Fibroblast of skin of left biceps (primary cell): ENCODE data around the gene CTSG.
"Not testable (repeated sequence)": the region's sequence is repeated elsewhere in the genome, so short reads cannot be mapped to it uniquely, and the experiment has no call there.

Source experiments
- DNase-seq, 2 experiments: peaks; one replicate each; pipeline ENCODE4 v3.0.0-alpha.2; 2013; ENCODE audit warnings: low read depth in 2 of 2

The CTSG gene, protein sequence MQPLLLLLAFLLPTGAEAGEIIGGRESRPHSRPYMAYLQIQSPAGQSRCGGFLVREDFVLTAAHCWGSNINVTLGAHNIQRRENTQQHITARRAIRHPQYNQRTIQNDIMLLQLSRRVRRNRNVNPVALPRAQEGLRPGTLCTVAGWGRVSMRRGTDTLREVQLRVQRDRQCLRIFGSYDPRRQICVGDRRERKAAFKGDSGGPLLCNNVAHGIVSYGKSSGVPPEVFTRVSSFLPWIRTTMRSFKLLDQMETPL

DNA sequence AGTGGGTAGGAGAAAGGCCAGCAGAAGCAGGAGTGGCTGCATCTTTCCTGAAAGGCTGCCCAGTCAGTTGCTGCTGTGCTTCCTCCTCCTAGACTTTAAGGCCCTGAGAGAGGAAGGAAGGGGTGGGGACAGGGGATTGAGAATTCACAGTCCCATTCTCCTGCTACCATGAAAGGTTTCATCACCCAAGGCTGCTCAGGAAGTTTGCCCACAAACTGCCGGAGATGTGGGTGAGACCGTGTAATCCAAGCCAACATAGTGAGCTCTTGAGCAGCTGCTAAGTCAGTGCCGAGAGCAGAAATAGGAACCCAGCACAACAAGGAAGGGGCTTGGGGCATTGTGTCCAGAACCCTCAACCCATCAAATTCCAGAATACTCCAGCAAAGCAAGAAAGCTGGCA, at the start of gene CTSG:
Gene CTSG, minus strand, starts transcription at position 69 of the 400 bp plus-strand sequence. Its CDS starts 27 bp downstream, at position 42.
- DNase-seq, result no peak

DNA sequence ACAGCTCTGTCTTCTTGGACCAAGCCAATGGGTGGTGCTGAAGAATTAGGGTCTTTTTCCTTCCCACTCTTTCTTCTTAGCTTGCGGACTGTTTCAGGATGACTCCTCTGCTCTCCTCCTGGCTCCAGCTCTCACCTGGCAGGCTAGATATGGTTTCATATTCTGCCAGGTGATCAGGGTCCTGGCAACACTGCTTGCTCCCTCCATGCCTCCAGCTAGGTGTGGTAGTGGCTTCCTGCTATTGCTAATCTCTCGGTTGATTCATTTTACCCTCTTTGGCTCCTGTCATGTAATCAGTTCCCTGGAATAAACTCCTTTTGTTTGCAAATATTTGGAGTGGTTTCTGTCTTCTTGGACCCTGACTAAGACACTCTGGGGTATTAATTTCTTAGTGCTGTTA, 37.7 kb upstream of the CTSG start:
- no peak for DNase-seq

DNA sequence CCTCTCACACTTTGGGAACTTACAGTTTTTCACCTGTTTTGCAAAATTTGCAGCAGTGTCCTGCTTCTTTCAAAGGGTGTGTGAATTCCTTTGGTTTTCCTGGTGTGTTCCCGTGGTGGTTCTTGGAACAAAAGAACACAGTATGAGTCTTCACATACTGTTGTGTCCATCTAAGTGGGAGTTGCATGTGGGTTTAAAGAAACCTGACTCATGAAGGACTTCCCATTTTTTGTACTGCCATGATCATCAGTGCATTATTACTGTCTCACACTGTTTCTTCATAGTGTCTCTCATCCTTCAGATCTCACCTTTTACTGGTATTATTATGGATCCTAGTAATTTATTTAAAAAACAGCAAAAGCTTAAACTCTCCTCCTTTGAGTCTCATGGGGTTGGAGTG, 37.2 kb upstream of the CTSG start:
- no peak for DNase-seq

DNA sequence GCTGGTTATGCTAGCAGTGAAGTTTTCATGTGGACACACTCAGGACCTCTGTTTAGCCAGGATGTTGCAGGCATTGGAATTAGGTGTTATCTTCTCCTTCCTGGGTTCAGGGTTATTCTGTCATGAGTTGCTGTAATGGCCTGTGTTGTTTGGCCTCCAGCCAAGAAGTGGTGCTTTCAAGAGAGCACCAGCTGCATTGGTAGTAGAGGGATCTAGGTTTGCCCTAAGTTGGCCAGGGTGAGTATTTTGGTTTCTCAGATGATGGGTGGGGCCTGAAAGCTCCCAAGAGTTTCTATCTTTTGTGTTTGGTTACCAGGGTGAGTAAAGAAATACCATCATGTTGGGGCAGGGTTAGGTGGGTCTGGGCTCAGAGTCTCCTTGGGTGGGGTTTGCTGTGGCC, 36.1 kb upstream of the CTSG start:
- no peak for DNase-seq

DNA sequence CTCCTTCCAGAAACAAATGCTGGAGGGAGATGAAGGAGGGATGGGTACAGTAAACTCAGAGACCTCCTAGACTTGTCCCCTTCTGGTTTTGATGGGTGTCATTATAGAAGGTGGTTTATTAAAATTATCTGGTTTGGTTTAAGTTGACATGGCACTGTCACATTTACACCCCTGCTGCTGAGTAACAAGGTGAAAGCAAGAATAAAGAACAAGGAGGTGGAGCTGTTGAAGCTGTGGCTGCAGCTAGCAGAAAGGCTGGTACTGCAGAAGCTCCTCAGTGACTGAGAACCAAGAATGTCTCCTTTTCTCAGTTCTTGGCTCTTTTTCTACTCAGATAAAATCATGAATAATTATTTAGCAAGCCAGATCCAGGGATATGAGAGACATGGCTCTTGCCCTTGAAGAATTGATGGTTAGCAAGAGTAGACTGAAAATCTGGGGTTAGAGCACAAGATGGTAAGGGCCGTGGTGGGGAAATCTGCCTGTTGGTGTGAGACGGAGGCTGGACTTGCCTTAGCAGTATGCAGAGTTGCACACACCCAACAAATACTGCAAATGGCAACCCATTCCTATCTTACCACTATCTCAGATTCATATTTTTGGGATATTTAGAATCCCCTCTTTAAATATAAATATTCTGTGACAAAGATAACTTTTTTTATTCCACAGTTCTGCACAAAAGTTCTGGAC, 33.8 kb upstream of the CTSG start, which contains the start of gene GZMH:
Gene GZMH, minus strand, starts transcription at position 31 of the 690 bp plus-strand sequence. CDS start 72 bp downstream, outside the sequence.
- DNase-seq, result no peak

DNA sequence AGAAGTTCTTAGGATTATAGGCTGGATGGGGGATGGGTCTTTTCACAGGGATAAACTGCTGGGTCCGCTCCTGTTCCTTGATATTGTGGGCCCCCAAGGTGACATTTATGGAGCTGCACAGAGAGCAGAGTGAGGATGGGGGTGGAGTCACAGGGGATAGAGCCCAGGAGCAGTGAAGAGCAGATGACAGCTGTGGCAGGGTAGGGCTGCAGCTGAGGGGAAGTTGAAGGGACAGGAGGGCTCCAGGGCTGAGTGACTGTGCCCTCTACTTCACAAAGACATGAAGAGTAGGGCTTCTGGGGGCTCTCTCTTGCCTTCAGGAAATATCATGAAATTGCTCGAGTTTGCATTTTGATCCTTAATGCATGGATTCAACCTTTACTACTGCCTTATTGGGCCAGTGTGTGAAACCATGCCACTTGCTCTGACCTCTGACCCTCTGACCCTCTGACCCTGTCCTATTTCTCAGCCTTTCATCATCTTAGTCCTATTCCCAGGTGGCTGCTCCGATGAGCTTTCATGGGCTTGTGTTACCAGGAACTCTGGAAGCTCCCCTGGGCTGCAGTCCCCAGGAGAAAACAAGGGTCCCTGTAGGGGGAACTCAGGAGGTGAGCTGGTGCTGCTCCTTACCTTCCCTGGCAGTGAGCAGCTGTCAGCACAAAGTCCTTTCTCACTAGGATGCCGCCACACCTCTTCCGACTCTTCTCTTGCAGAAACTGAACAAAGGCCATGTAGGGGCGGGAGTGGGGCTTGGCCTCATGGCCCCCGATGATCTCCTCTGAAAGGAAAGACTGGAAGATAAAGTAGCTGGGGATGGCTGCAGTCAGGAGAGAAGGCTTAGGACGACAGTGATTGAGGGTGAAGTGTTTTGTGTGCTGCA, 31.8 kb upstream of the CTSG start:
- DNase-seq, result no peak

DNA sequence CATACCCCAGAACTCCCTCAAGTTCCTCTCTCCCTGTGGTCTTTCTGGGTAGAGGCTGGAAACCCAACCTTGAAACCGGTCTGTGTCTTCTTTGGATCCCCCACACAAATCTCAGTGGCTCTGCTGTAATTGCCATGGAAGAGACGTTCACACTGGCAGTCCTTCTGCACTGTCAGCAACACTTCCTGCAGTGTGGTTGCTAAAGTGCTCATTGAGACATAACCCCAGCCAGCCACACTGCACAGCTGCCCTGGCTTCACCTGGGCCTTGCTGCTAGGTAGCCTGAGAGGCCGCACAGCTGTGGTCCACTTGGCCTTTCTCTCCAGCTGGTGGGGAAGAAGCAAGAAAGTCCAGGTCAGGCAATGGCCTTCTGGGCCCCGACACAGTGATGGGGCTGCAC, 31.0 kb upstream of the CTSG start:
- no peak for DNase-seq

DNA sequence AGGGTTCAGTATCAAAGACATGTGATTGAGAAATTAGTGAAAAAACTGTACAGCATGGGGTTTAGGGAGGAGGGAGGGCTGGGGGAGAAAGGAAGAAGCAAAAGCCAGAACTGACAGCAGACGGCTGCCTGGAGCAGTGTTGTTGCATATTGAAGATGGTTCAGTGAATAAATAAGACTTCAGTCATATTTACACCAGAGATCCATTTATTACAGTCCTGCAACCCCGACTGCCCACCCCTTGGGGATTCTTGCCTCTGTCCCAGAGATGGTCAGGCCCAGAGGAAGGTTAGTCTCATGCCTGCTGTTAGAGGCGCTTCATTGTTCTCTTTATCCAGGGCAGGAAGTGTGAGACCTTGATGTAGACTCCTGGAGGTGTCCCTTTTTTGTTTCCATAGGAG, 30.2 kb upstream of the CTSG start:
- DNase-seq, result no peak

DNA sequence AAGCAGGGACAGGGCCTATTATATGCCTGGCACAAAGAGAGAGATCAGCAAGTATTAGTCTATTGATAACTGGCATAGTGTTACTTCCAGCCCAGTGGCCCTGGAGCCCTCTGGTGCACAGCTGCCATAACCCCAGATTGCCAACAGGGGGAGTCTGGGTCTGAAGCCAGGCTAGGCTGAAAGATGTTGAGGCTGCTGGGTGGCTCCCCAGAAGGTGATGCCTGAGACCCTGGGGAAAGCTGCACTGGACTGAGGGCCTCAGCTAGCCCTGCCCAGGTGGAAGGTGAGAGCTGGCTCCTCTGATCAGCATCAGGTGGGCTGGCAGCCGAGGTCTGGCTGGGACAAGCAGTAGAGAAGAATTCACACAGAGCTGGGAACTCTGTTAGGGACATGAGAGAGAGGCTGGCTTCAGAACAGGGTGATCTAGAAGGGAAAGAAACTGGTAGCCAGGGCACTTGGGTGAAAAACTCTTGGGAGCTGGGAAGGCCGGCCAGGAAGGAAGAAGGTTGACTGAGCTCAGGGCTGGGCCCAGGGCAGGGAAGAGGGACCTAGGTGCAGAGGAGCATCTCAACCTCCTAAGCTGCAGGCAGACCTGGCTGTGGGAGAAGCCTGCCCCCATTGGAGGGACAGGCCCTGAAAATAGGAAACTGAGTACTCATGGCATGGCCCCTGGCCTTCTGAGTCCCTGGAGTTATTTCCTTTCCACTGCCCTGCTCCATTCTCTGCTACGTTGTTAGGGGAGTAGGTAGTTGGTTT, 29.6 kb upstream of the CTSG start:
- no peak for DNase-seq

DNA sequence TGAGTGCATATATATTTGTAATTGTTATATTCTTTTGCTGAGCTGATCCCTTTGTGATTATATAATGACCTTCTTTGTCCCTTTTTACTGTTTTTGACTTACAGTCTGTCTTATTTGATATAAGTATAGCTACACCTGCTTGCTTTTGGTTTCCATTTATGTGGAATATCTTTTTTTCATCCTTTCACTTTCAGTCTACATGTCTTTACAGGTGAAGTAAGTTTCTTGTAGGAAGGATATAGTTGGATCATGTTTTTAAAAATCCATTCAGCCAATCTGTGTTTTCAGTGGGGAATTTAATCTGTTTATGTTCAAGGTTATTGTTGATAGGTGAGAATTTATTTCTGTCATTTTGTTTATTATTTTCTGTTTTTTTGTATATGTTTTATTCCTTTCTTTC, 21.4 kb upstream of the CTSG start:
- DNase-seq, result no peak

DNA sequence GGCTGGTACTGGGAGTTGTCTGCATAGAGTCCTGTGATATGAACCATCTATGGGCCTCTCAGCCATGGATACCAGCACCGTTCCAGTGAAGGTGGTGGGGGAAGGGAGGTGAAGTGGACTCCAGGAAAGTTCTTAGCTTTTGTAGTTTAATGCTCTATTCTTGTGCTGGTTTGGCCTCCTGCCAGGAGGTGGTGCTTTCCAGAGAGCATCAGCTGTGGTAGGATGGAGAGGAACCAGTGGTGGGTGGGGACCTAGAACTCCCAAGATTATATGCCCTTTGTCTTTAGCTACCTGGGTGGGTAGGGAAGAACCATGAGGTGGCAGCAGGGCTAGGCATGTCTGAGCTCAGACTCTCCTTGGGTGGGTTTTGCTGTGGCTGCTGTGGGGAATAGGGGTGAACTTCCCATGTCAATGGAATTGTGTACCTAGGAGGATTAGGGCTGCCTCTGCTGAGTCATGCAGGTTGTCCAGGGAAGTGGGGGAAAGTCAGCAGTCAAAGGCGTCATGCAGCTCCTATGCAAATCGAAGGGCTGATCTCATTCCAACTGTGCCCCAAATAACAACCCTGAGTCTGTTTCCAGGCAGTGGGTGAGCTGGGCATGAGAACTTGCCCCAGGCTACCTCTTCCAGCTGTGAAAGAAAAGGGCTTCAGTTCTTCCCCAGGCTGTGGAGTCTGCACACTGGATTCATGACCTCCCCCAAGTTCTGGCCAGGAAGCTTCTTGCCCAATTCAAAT, 19.2 kb upstream of the CTSG start:
- DNase-seq, result no peak

DNA sequence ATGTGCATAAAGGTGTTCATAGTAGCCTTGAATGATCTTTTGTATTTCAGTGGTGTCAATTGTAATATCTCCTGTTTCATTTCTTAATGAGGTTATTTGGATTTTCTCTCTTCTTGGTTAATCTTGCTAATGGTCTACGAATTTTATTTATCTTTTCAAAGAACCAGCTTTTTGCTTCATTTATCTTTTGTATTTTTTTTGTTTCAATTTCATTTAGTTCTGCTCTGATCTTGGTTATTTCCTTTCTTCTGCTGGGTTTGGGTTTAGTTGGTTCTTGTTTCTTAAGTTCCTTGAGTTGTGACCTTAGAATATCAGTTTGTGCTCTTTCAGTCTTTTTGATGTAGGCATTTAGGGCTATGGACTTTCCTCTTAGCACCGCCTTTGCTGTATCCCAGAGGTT, 15.0 kb upstream of the CTSG start:
- DNase-seq, result not testable (repeated sequence)

DNA sequence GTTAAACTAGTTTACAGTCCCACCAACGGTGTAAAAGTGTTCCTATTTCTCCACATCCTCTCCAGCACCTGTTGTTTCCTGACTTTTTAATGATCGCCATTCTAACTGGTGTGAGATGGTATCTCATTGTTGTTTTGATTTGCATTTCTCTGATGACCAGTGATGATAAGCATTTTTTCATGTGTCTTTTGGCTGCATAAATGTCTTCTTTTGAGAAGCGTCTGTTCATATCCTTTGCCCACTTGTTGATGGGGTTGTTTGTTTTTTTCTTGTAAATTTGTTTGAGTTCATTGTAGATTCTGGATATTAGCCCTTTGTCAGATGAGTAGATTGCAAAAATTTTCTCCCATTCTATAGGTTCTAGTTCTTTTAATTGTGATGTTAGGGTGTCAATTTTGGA, 8.4 kb upstream of the CTSG start:
- not testable (repeated sequence) for DNase-seq

DNA sequence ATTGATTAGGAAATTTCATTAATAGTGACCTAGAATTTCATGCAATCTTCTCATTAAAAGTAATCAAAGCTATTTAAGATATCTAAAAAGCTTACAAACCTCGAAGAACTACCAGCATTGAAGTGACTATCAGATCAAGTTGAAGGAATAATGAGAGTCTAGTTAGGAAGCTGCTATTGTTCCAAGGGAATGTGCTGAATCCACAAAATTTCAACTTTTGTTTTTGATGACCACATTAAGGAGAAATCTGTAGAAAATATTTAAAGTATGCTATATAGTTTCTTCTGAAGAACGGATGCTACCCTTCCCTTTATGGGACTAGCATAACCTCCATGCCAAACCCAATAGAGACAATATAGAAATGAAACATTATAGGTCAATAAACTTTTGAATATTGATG, 2.5 kb upstream of the CTSG start:
- no peak for DNase-seq

DNA sequence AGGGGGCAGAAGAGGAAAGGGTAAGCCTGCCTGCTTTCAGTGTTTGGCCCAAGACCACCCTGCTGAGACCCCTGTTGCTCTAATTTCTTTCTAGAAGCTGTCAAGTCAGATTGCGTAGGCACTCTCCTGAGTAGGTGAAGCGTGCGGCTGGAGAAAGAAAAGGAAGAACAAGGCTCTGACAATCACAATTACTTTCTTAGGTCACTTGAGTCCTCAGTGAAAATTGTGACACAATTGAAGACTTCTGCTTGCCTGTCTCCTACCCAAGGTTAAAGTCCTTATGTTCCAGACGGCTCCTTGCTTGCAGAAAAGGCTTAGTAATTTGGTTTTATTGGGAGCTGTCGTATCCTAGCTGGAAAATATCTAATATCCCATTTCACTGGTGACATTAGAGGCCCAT, 721 bp upstream of the CTSG start:
- DNase-seq, result no peak

DNA sequence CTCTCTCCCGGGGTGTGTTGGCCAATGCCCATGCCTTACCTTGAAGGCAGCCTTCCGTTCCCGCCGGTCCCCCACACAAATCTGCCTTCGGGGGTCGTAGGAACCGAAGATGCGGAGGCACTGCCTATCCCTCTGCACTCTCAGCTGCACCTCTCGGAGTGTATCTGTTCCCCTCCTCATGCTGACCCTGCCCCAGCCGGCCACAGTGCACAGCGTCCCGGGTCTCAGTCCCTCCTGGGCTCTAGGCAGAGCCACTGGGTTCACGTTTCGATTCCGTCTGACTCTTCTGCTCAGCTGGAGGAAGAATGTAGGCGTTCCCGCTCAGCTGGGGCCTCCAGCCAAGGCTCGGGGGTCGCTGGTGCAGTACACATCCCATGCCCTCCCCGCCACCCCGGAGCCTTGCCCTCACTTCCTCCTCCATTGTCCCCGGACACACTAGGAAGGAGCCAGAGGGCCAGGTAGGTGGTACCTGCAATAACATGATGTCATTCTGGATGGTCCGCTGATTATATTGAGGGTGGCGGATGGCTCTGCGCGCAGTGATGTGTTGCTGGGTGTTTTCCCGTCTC, 1.8 kb downstream of the CTSG start:
- DNase-seq, result no peak

DNA sequence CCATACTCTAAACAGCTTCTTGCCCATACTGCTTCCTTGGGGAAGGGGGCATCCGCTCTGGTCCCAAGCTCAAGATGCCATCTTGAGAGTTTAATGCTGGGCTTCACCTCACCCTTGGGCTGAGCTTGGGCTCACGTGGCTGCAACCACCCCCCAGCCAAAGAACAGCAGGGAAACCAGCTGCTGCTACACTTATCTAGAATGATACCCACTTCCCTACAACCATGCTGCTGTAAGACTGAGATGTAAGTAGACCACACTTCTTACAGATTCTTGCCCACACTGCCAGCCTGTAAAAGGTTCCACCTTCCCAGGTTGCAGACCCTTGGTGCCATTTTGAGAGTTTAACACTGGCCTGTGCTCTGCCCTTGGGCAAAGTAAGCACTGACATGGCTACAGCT, 9.7 kb downstream of the CTSG start:
- DNase-seq, result no peak

DNA sequence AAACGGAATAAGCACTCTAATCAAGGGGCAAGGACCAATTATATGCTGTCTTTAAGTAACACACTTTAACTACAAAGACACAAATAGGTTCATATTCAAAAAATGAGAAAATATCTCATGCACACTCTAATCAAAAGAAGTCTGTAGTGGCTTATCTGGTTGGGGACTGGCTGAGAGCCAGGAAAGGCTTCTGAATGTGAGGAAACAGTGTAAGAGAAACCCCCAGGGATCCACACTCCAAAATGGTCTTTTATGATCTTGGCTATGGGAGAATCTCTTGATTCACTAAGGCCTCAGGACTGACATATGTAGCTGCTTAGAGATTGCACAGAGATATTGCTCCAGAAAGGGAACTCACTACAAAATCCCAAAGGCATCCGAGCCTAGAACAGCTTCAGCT, 10.3 kb downstream of the CTSG start:
- no peak for DNase-seq

DNA sequence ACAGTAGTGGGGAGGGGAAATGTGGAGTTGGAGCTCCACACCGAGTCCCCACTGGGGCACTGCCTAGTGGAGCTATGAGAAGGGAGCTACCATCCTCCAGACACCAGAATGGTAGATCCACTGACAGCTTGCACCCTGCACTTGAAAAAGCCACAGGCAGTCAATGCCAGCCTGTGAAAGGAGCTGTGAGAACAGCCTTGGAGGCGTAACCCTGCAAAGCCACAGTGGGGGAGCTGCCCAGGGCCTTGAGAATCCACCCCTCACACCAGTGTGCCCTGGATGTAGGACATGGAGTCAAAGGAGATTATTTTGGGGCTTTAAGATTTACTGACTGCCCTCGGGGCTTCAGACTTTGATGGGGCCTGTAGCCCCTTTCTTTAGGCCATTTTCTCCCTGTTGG, 12.5 kb downstream of the CTSG start:
- DNase-seq, result no peak

DNA sequence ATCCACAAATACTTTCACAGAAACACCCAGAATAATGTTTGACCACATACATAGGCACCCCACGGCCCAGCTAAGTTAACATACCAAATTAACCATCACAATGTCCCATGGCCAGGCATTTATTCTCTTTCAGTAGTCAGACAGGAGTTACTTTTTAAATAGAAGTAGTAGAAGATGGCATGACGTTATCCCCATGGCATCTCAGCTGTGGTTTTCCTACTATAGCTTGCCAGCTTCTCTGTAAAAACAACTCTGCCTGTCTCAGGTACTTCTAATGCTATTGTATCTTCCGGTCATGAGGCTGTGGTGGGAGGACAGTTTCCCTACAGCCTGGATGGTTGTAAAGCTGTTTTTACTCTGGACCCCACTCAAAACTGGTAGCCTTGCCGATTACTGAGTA, 19.3 kb downstream of the CTSG start:
- no peak for DNase-seq

DNA sequence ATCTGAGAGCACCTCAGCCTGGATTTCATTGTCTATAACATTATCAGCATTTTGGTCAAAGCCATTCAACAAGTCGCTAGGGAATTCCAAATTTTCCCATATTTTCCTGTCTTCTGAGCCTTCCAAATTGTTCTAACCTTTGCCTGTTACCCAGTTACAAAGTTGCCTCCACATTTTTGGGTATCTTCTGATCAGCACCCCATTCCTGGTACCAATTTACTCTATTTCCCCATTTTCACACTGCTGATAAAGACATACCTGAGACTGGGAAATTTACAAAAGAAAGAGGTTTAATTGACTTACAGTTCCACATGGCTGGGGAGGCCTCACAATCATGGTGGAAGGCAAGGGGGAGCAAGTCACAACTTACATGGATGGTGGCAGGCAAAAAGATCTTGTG, 27.0 kb downstream of the CTSG start:
- DNase-seq, result not testable (repeated sequence)
